T-helper 2 cell (primary cell): Measurements from ENCODE around the gene IMPA2.

Experiments
- DNase-seq, 5 experiments: peaks; one replicate each; pipeline versions ENCODE4 v3.0.0 to v3.0.0-alpha.2; 2012 to 2022

The IMPA2 gene

GRCh38 chr18:12079491-12080237 is 98.4 kb downstream of the IMPA2 start:
- no peak for DNase-seq
